Large intestine (tissue), 3 donors: Measurements from ENCODE around the gene SRSF5. TPM values are rescaled to one million over a fixed set of nuclear protein-coding genes. Genes with fewer than 3 reads are reported as not detected.

ENCODE experiments used
- DNase-seq, 2 donors: peaks; one replicate each; pipeline versions ENCODE4 v3.0.0 to v3.0.0-alpha.2; 2013
- H3K27ac ChIP-seq: one replicate; pipeline ENCODE4 v1.5.1; 2013; ENCODE audit warnings: low read length
- H3K27me3 ChIP-seq: 2 replicates; pipeline ENCODE4 v1.6.1; 2013; ENCODE audit warnings: low read length; ENCODE audit not compliant: control insufficient read depth, insufficient read depth
- H3K36me3 ChIP-seq: 2 replicates; pipeline ENCODE4 v1.6.1; 2013; ENCODE audit warnings: low read length; ENCODE audit not compliant: control insufficient read depth, insufficient read depth
- H3K4me1 ChIP-seq: one replicate; pipeline ENCODE4 v1.6.1; 2013; ENCODE audit warnings: low read length; ENCODE audit not compliant: control insufficient read depth, insufficient read depth
- H3K4me3 ChIP-seq: one replicate; pipeline ENCODE4 v1.5.1; 2013; ENCODE audit warnings: low read length
- H3K9me3 ChIP-seq: one replicate; pipeline ENCODE4 v1.6.1; 2013; ENCODE audit warnings: mild to moderate bottlenecking, low read depth, low read length, moderate library complexity; ENCODE audit not compliant: control insufficient read depth
- WGBS: methylation state at CpG from one replicate; pipeline ENCODE4 v1.1.5; 2013; ENCODE audit warnings: low lambda C conversion rate; ENCODE audit not compliant: insufficient coverage; 5-methylcytosine and 5-hydroxymethylcytosine counted together
- polyA plus RNA-seq: library from polyadenylated mRNA; unstranded; fragments of 120-200 nt; gene quantifications from one replicate; pipeline ENCODE4 v1.2.1, GENCODE V29; 2013

SRSF5 gene
- polyA plus RNA-seq, 1 donor, result 565 TPM

- Histone ChIP-seq H3K9me3 (no peaks in the 10 kb centered on the region), H3K36me3 (peaks cover 40% of the 10 kb centered on the region), H3K4me1 (peaks cover 15% of the 10 kb centered on the region), H3K27me3 (no peaks in the 10 kb centered on the region), H3K4me3 (peak overlapping the region; percentile 95), H3K27ac (peak overlapping the region; percentile 99)
- peak; percentile 92 to 95 for DNase-seq
- WGBS, result no CpG with 5 or more reads among the region's 54 CpGs
These were observed 542 bp downstream of the SRSF5 start for GRCh38 chr14:69767369-69767999.

DNA sequence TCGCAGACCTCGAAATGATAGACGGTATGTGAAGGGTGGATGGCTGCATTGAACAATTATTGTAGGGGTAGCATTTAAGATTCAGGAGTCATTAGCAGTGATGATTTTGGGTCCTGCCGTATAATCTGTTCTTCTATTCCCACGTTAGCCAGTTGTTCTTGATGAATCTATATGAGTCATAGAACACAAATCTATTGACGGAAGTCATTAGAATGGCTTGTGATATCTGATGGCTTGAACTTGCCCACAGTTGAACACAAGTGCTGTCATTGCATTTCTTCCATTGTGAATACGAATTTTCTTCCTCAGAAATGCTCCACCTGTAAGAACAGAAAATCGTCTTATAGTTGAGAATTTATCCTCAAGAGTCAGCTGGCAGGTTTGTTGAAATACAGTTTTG, 1.9 kb downstream of the SRSF5 start:
- 94% methylated on average over 3 of the region's 8 CpGs for WGBS
- H3K4me1 ChIP-seq, result peaks cover 15% of the 10 kb centered on the region
- peak overlapping the region; percentile 95 for H3K4me3 ChIP-seq
- H3K36me3 ChIP-seq, result peaks cover 52% of the 10 kb centered on the region
- H3K9me3 ChIP-seq, result no peaks in the 10 kb centered on the region
- no peak overlapping the region for H3K27ac ChIP-seq
- no peak for DNase-seq
- H3K27me3 ChIP-seq, result no peaks in the 10 kb centered on the region

- Histone ChIP-seq H3K27me3 (no peaks in the 10 kb centered on the region), H3K27ac (no peak overlapping the region), H3K4me3 (no peak overlapping the region), H3K9me3 (no peaks in the 10 kb centered on the region), H3K36me3 (peaks cover 59% of the 10 kb centered on the region), H3K4me1 (peaks cover 15% of the 10 kb centered on the region)
- no peak for DNase-seq
- WGBS, result 100% methylated on average over 2 of the region's 22 CpGs
These were observed 2.7 kb downstream of the SRSF5 start for GRCh38 chr14:69769623-69770022.

DNA sequence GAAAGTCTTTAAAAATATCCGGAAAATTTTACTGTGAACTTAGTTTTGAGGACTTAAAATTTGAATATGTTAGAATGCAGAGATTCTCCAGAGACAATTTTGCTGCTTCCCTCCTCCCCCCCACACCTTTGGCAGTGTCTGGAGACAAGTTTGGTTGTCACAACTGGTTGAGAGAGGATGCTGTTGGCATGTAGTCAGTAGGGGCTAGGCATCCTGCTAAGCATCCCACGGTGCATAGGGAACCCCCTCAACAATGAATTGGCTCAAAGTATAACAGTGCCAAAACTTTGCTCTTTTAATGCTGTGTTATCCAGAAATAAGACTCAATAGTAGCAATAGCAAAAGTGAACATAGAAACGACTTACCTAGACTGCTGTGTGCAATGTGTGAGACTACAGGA, 3.6 kb downstream of the SRSF5 start:
- Histone ChIP-seq H3K27ac (no peak overlapping the region), H3K36me3 (peaks cover 65% of the 10 kb centered on the region)

GRCh38 chr14:69771136-69771535, 4.2 kb downstream of the SRSF5 start:
- Histone ChIP-seq H3K4me1 (peaks cover 15% of the 10 kb centered on the region), H3K4me3 (no peak overlapping the region), H3K27ac (no peak overlapping the region), H3K36me3 (peaks cover 70% of the 10 kb centered on the region), H3K9me3 (no peaks in the 10 kb centered on the region), H3K27me3 (no peaks in the 10 kb centered on the region)
- 24% methylated on average over 5 of the region's 16 CpGs for WGBS
- no peak for DNase-seq

More for the DNA sequence above, 3.6 kb downstream of the SRSF5 start:
- Histone ChIP-seq H3K9me3 (no peaks in the 10 kb centered on the region), H3K4me1 (peaks cover 15% of the 10 kb centered on the region), H3K4me3 (no peak overlapping the region), H3K27me3 (no peaks in the 10 kb centered on the region)
- no peak for DNase-seq
- WGBS, result no CpG with 5 or more reads among the region's 3 CpGs

DNA sequence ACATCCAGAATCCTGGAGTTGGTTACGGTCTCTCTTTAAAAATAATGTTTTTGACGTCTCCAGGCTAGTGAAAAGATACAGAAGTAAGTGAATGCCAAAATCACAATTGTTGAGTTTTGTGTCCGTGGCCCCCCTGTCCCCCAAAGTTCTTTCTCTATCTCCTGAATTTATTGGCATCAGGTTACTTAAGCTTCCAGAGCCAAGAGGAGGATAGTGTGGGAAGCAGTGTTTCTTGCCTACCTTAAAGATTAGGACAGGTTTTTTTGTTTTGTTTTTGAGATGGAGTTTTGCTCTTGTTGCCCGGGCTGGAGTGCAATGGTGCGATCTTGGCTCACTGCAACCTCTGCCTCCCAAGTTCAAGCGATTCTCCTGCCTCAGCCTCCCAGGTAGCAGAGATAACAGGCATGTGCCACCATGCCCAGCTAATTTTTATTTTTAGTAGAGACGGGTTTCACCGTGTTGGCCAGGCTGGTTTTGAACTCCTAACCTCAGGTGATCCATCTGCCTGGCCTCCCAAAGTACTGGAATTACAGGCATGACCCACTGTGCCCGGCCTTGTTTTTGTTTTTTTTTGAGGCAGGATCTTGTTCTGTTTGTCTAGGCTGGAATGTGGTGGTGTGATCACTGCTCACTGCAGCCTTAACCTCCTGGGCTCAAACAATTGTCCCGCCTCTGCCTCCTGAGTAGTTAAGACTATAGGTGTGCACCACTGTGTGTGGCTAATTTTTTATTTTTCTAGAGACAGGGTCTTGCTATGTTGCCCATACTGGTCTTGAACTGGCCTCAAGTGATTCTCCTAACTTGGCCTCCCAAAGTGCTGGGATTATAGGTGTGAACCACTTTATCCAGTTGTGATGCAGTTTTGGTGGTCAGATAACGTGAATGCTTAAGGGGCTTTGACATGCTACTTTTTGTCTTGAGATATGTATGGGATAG, 5.4 kb downstream of the SRSF5 start:
- DNase-seq, result no peak
- Histone ChIP-seq H3K4me1 (peaks cover 12% of the 10 kb centered on the region), H3K9me3 (no peaks in the 10 kb centered on the region), H3K27me3 (no peaks in the 10 kb centered on the region), H3K27ac (no peak overlapping the region), H3K36me3 (peaks cover 78% of the 10 kb centered on the region), H3K4me3 (no peak overlapping the region)
- WGBS, result 100% methylated on average over 2 of the region's 11 CpGs

DNA sequence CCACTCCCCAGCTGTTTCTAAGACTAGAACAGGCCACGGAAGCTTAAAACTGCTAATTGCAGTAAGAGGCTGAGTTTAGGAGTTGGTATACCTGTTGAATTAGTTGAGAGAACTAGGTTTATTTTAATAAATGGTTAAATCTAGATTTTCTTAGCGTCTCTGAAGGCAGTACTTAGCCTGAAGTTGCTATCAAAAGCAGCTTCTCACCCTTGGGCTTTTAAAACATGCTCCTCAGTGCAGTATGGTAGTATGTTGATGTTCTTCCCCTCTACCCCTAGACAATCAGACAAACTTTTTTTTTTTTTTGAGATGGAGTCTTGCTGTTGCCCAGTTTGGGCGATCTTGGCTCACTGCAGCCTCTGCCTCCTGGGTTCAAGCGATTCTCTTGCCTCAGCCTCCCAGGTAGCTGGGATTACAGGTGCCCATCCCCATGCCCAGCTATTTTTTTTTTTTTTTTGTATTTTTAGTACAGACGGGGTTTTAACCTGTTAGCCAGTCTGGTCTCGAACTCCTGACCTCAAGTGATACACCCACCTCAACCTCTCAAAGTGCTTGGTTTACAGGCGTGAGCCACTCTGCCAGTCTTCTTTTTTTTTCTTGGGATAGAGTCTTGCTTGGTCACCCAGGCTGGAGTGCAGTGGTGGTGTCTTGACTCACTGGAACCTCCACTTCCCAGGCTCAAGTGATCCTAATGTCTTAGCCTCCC, 6.8 kb downstream of the SRSF5 start:
- DNase-seq, result no peak
- Histone ChIP-seq H3K4me3 (no peak overlapping the region), H3K27me3 (no peaks in the 10 kb centered on the region), H3K27ac (no peak overlapping the region), H3K4me1 (peaks cover 9% of the 10 kb centered on the region), H3K9me3 (no peaks in the 10 kb centered on the region), H3K36me3 (peaks cover 79% of the 10 kb centered on the region)
- no CpG with 5 or more reads among the region's 7 CpGs for WGBS

- Histone ChIP-seq H3K27ac (no peak overlapping the region), H3K27me3 (no peaks in the 10 kb centered on the region), H3K4me3 (no peak overlapping the region), H3K36me3 (peaks cover 76% of the 10 kb centered on the region), H3K4me1 (peaks cover 3% of the 10 kb centered on the region), H3K9me3 (no peaks in the 10 kb centered on the region)
- WGBS, result 95% methylated on average over 3 of the region's 3 CpGs
- no peak for DNase-seq
These were observed 8.1 kb downstream of the SRSF5 start for GRCh38 chr14:69775012-69775411.

DNA sequence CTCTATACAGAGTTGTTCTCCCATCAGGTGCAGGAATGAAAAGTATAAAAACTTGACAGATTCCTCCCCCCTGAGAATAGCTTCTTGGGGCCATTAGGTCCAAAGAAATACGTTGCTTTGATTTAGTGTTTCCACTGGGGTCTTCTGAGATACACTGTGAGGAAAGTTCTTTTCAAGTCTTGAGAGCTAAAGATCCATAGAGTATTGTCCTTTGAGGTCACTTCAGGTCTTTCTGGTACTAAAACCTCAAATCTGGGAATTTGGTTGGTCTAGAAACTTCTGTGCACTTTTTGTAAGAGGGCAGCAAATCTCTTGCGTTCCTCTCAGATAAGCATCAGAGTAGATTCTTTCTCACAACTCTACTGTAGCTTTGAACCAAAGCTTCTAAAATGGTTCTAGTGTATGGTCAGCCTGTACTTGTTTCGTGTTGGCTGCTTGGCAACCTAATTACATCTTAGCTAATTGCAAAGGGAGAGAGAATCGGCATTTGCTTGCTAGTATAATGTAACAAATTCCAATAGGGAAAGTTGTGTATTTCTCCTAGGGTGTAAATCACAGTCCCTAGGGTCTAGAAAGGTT, 10.0 kb downstream of the SRSF5 start:
- H3K4me3 ChIP-seq, result no peak overlapping the region
- H3K27ac ChIP-seq, result no peak overlapping the region
- WGBS, result 100% methylated on average over 1 of the region's 4 CpGs
- peaks cover 65% of the 10 kb centered on the region for H3K36me3 ChIP-seq
- no peaks in the 10 kb centered on the region for H3K9me3 ChIP-seq
- no peaks in the 10 kb centered on the region for H3K4me1 ChIP-seq
- H3K27me3 ChIP-seq, result no peaks in the 10 kb centered on the region
- DNase-seq, result no peak

GRCh38 chr14:69779088-69779487, 12.1 kb downstream of the SRSF5 start:
- H3K36me3 ChIP-seq, result peaks cover 46% of the 10 kb centered on the region
- DNase-seq, result no peak
- no CpG with 5 or more reads among the region's 2 CpGs for WGBS
- no peak overlapping the region for H3K4me3 ChIP-seq
- no peak overlapping the region for H3K27ac ChIP-seq
- no peaks in the 10 kb centered on the region for H3K27me3 ChIP-seq
- no peaks in the 10 kb centered on the region for H3K9me3 ChIP-seq
- no peaks in the 10 kb centered on the region for H3K4me1 ChIP-seq
